Keratinocyte (primary cell): Measurements from ENCODE around the gene PIGU. TPM values are rescaled to one million over a fixed set of nuclear protein-coding genes. Genes with fewer than 3 reads are reported as not detected.
"Not testable (repeated sequence)": the region's sequence is repeated elsewhere in the genome, so short reads cannot be mapped to it uniquely, and the experiment has no call there.

Source experiments
- DNase-seq: peaks from one replicate; pipeline ENCODE4 v3.0.0-alpha.2; 2011; ENCODE audit warnings: low read depth, missing footprints, low spot score
- FAIRE-seq: peaks from 2 replicates; lab custom pipeline; 2011; peaks lifted over from hg19 to GRCh38; lab: Jason Lieb, UNC
- H2AFZ ChIP-seq: 2 replicates; pipeline ENCODE4 v1.6.0; 2012; ENCODE audit warnings: low read length, control low read depth, inconsistent platforms; ENCODE audit not compliant: control insufficient read depth
- H3K27ac ChIP-seq: 2 replicates; pipeline ENCODE4 v1.5.1; 2011; ENCODE audit warnings: low read length; ENCODE audit not compliant: control insufficient read depth, insufficient read depth
- H3K27me3 ChIP-seq: 3 replicates; pipeline ENCODE4 v1.6.0; 2011; ENCODE audit warnings: low read length; ENCODE audit not compliant: control insufficient read depth, insufficient read depth; ENCODE audit errors: extremely low read depth
- H3K36me3 ChIP-seq, 2 experiments: 2 replicates in 1 of 2; 3 replicates in 1 of 2; pipeline ENCODE4 v1.5.1; 2011; ENCODE audit warnings: low read length in 2 of 2, mild to moderate bottlenecking in 1 of 2; ENCODE audit not compliant: control insufficient read depth in 2 of 2, insufficient read depth in 2 of 2; ENCODE audit errors: extremely low read depth in 1 of 2
- H3K4me1 ChIP-seq: 3 replicates; pipeline ENCODE4 v1.5.1; 2011; ENCODE audit warnings: low read length; ENCODE audit not compliant: control insufficient read depth, insufficient read depth; ENCODE audit errors: extremely low read depth
- H3K4me2 ChIP-seq: 3 replicates; pipeline ENCODE4 v1.6.0; 2011; ENCODE audit warnings: low read depth, low read length; ENCODE audit not compliant: control insufficient read depth, insufficient read depth; ENCODE audit errors: extremely low read depth
- H3K4me3 ChIP-seq, 3 experiments: fragments of 200-600 bp in 1 of 3; sonication (generic) in 1 of 3; 2 replicates in 2 of 3; 3 replicates in 1 of 3; pipeline ENCODE4 v1.5.1; 2011 to 2016; ENCODE audit warnings: low read length in 3 of 3, mild to moderate bottlenecking in 3 of 3, control low read depth in 2 of 3, inconsistent platforms in 1 of 3, low read depth in 1 of 3, mixed read lengths in 1 of 3, mixed run types in 1 of 3, moderate library complexity in 1 of 3; ENCODE audit not compliant: control insufficient read depth in 2 of 3, insufficient read depth in 2 of 3; ENCODE audit errors: extremely low read depth in 1 of 3
- H3K79me2 ChIP-seq: 2 replicates; pipeline ENCODE4 v1.6.0; 2012; ENCODE audit warnings: low read length; ENCODE audit not compliant: control insufficient read depth, insufficient read depth
- H3K9ac ChIP-seq: 3 replicates; pipeline ENCODE4 v1.6.0; 2011; ENCODE audit warnings: low read length; ENCODE audit not compliant: control insufficient read depth, insufficient read depth; ENCODE audit errors: extremely low read depth
- H3K9me1 ChIP-seq: 3 replicates; pipeline ENCODE4 v1.6.0; 2011; ENCODE audit warnings: low read length; ENCODE audit not compliant: control insufficient read depth, insufficient read depth; ENCODE audit errors: extremely low read depth
- H3K9me3 ChIP-seq: 2 replicates; pipeline ENCODE4 v1.5.1; 2012; ENCODE audit warnings: low read depth, low read length; ENCODE audit not compliant: control insufficient read depth
- H4K20me1 ChIP-seq: 3 replicates; pipeline ENCODE4 v1.6.0; 2011; ENCODE audit warnings: low read length; ENCODE audit not compliant: control insufficient read depth, insufficient read depth; ENCODE audit errors: extremely low read depth
- CTCF ChIP-seq, 3 experiments: IDR thresholded peaks in 1 of 3; conservative IDR thresholded peaks in 1 of 3; optimal IDR thresholded peaks in 1 of 3; 2 replicates in 2 of 3; 3 replicates in 1 of 3; pipeline versions ENCODE3 to v1.5.1; 2011; ENCODE audit warnings: low read length in 3 of 3, mild to moderate bottlenecking in 3 of 3, moderate library complexity in 2 of 3, control low read depth in 1 of 3, inconsistent platforms in 1 of 3; ENCODE audit not compliant: insufficient read depth in 2 of 3; ENCODE audit errors: extremely low read depth in 1 of 3
- EZH2 ChIP-seq: IDR thresholded peaks from one replicate; pipeline ENCODE4 v1.6.1; 2012; ENCODE audit warnings: inconsistent platforms, mild to moderate bottlenecking, low read length, moderate library complexity
- dilution Hi-C: fragments of 300-500 bp; cut with MboI; formaldehyde crosslinking; loops from one replicate; pipeline ENCODE4 v1.7.0; 2020; ENCODE audit warnings: low sequenced_read_pairs; ENCODE audit not compliant: extremely low pct_ligation_motif_present
- polyA plus RNA-seq, 5 experiments: library from polyadenylated mRNA; depleted of rRNA in 3 of 5; stranded (reverse) in 3 of 5; stranded (forward) in 1 of 5; unstranded in 1 of 5; fragments of >200 nt; gene quantifications; 1 replicate in 1 of 5; 2 replicates in 3 of 5; 3 replicates in 1 of 5; pipeline versions ENCODE4 v1.2.1 to v1.2.3, GENCODE V29; 2011 to 2012; ENCODE audit warnings: missing spikeins in 2 of 5, low read depth in 1 of 5, low replicate concordance in 1 of 5

Gene PIGU
- polyA plus RNA-seq, 1 donor (not counting 4 experiments of a cell fraction or from before 2014, with no cell fraction given), result 48.0 TPM

GRCh38 chr20:34615477-34615876 lies 61.4 kb downstream of the PIGU start:
- no peaks in the 10 kb centered on the region for H3K27me3 ChIP-seq
- H3K36me3 ChIP-seq, result no peaks in the 10 kb centered on the region
- H3K4me1 ChIP-seq, result no peaks in the 10 kb centered on the region
- FAIRE-seq, result no peak
- H3K9me3 ChIP-seq, result no peaks in the 10 kb centered on the region
- no peak overlapping the region for H3K4me3 ChIP-seq
- dilution Hi-C loops, result no loop called here
- H4K20me1 ChIP-seq, result no peaks in the 10 kb centered on the region
- H3K27ac ChIP-seq, result no peak overlapping the region
- no peaks in the 10 kb centered on the region for H3K79me2 ChIP-seq
- peaks cover 2% of the 10 kb centered on the region for H3K9me1 ChIP-seq
- no peak overlapping the region for H2AFZ ChIP-seq
- H3K9ac ChIP-seq, result no peak overlapping the region
- H3K4me2 ChIP-seq, result no peak overlapping the region
- DNase-seq, result no peak
- TF ChIP-seq CTCF (optimal IDR thresholded peaks at IDR 0.05 in 1 of 3, IDR thresholded peaks at IDR 0.05 in 1 of 3, conservative IDR thresholded peaks at IDR 0.05 in 1 of 3; ENCODE audit: extremely low read depth in 1 of 3, insufficient read depth in 2 of 3, low read length in 3 of 3) (no peak), EZH2 (no peak)

- DNase-seq, H3K27me3 ChIP-seq, H3K4me2 ChIP-seq, H3K9ac ChIP-seq, H4K20me1 ChIP-seq, H3K4me1 ChIP-seq, H3K36me3 ChIP-seq, H3K79me2 ChIP-seq, H3K4me3 ChIP-seq, H3K27ac ChIP-seq, dilution Hi-C loops, H2AFZ ChIP-seq, H3K9me1 ChIP-seq, H3K9me3 ChIP-seq, FAIRE-seq: not testable (repeated sequence)
Measured at GRCh38 chr20:34611976-34612375, 64.9 kb downstream of the PIGU start.

GRCh38 chr20:34607066-34607465 lies 69.8 kb downstream of the PIGU start:
- Histone ChIP-seq H3K4me1 (no peaks in the 10 kb centered on the region), H3K36me3 (no peaks in the 10 kb centered on the region), H3K9ac (no peak overlapping the region), H3K9me1 (no peaks in the 10 kb centered on the region), H3K27me3 (no peaks in the 10 kb centered on the region), H3K4me3 (no peak overlapping the region), H4K20me1 (no peaks in the 10 kb centered on the region), H3K79me2 (no peaks in the 10 kb centered on the region), H3K27ac (no peak overlapping the region), H2AFZ (no peak overlapping the region), H3K4me2 (no peak overlapping the region), H3K9me3 (no peaks in the 10 kb centered on the region)
- dilution Hi-C loops, result no loop called here
- no peak for FAIRE-seq
- DNase-seq, result no peak
- no peak for TF ChIP-seq EZH2
- TF ChIP-seq CTCF (optimal IDR thresholded peaks at IDR 0.05 in 1 of 3, IDR thresholded peaks at IDR 0.05 in 1 of 3, conservative IDR thresholded peaks at IDR 0.05 in 1 of 3; ENCODE audit: extremely low read depth in 1 of 3, insufficient read depth in 2 of 3, low read length in 3 of 3), result no peak
